Bronchial epithelial cell (primary cell): ENCODE data around the gene SSC5D. TPM values are rescaled to one million over a fixed set of nuclear protein-coding genes. Genes with fewer than 3 reads are reported as not detected.

Experiments
- DNase-seq: peaks from one replicate; pipeline ENCODE4 v3.0.0-alpha.2; 2010; ENCODE audit warnings: low read depth
- FAIRE-seq: peaks from 2 replicates; lab custom pipeline; 2011; peaks lifted over from hg19 to GRCh38; lab: Jason Lieb, UNC
- H3K27me3 ChIP-seq: 2 replicates; pipeline ENCODE4 v1.5.1; 2011; ENCODE audit warnings: low read length; ENCODE audit not compliant: control insufficient read depth, insufficient read depth
- H3K36me3 ChIP-seq: 2 replicates; pipeline ENCODE4 v1.5.1; 2011; ENCODE audit warnings: low read length; ENCODE audit not compliant: control insufficient read depth, insufficient read depth
- H3K4me3 ChIP-seq: 2 replicates; pipeline ENCODE4 v1.5.1; 2011; ENCODE audit warnings: mild to moderate bottlenecking, low read depth, low read length, control low read depth
- total RNA-seq: library from RNA; depleted of rRNA; stranded (reverse); fragments of >200 nt; gene quantifications from 2 replicates; pipeline ENCODE4 v1.2.1, GENCODE V29; 2014
- TF ChIP-seq, protein P1 (sequence below): IDR thresholded peaks from 2 replicates; pipeline ENCODE4 v1.5.1; 2011; ENCODE audit warnings: mild to moderate bottlenecking, moderate library complexity, low read length, control low read depth, inconsistent platforms; ENCODE audit not compliant: insufficient read depth, severe bottlenecking

The SSC5D gene
- total RNA-seq, 1 donor from 2014 or later = under 0.01 TPM

DNA sequence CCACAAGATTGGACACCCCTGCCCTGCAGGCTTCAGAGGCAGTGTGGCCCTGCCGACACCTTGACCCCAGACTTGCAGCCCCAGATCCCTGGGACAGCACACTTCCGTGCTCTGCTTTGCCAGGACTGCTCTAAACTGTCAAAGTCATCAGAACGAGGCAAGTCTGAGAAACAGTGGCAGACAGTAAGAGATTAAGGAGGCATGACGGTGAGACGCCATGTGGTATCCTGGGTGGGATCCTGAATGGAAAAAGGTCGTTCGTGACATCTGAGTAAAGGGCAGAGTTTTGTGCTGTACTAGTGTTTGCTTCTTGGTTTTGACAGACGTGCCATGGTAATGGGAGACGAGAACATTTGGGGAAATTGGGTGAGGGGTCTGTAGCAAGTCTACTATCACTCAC lies 78.6 kb downstream of the SSC5D start:
- TF ChIP-seq, protein P1, sequence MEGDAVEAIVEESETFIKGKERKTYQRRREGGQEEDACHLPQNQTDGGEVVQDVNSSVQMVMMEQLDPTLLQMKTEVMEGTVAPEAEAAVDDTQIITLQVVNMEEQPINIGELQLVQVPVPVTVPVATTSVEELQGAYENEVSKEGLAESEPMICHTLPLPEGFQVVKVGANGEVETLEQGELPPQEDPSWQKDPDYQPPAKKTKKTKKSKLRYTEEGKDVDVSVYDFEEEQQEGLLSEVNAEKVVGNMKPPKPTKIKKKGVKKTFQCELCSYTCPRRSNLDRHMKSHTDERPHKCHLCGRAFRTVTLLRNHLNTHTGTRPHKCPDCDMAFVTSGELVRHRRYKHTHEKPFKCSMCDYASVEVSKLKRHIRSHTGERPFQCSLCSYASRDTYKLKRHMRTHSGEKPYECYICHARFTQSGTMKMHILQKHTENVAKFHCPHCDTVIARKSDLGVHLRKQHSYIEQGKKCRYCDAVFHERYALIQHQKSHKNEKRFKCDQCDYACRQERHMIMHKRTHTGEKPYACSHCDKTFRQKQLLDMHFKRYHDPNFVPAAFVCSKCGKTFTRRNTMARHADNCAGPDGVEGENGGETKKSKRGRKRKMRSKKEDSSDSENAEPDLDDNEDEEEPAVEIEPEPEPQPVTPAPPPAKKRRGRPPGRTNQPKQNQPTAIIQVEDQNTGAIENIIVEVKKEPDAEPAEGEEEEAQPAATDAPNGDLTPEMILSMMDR = no peak
- Histone ChIP-seq H3K27me3 (peaks cover 4% of the 10 kb centered on the region), H3K4me3 (no peak overlapping the region), H3K36me3 (no peaks in the 10 kb centered on the region)
- no peak for DNase-seq
- no peak for FAIRE-seq

DNA sequence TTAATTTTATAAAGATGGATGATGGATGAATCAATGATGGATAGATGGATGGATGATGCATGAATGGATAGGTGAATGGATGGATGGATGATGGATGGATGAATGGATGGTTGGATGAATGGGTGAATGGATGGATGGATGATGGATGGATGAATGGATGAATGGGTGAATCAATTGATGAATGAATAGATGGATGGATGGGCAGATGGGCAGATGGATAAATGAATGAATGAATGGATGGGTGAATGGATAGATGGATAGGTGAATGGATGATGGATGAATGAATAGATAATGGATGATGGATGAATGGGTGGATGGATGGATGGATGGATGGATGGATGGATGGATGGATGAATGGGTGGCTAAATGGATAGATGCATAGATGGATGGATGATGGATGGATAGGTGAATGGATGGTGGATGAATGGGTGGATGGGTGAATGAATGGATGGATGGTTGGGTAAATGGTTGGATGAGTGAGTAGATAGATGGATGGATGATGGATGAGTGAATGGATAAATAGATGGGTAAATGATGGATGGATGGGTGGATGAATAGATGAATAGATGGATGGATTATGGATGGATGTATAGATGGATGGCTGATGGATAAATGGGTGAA lies 79.6 kb downstream of the SSC5D start:
- TF ChIP-seq, protein P1 = no peak
- no peaks in the 10 kb centered on the region for H3K36me3 ChIP-seq
- FAIRE-seq (no peak), DNase-seq (no peak)
- H3K4me3 ChIP-seq = no peak overlapping the region
- H3K27me3 ChIP-seq = peaks cover 4% of the 10 kb centered on the region

Other genes starting within 250 kb of the SSC5D start
- 15.5 and 27.1 TPM in 2 replicates for gene PPP6R1, start 229.4 kb upstream of the SSC5D start, total RNA-seq
- gene HSPBP1, start 208.3 kb upstream of the SSC5D start, total RNA-seq = 37.1 and 41.6 TPM in 2 replicates
- 0.51 and 0.53 TPM in 2 replicates for gene BRSK1, start 204.4 kb upstream of the SSC5D start, total RNA-seq
- not detected in 2 replicates for gene TMEM150B, start 163.1 kb upstream of the SSC5D start, total RNA-seq
- 5.3 and 9.0 TPM in 2 replicates for gene KMT5C, start 148.6 kb upstream of the SSC5D start, total RNA-seq
- 0.26 and 0.64 TPM in 2 replicates for gene COX6B2, start 133.7 kb upstream of the SSC5D start, total RNA-seq
- gene GARIN5B, start 125.2 kb upstream of the SSC5D start, total RNA-seq = not detected in 2 replicates
- 0.64 and 1.3 TPM in 2 replicates for gene IL11, start 118.0 kb upstream of the SSC5D start, total RNA-seq
- gene TMEM190, start 111.6 kb upstream of the SSC5D start, total RNA-seq = not detected in 2 replicates
- 3.1 and 10.0 TPM in 2 replicates for gene TMEM238, start 104.1 kb upstream of the SSC5D start, total RNA-seq
- 348 and 603 TPM in 2 replicates for gene RPL28, start 102.5 kb upstream of the SSC5D start, total RNA-seq
- gene UBE2S, start 80.6 kb upstream of the SSC5D start, total RNA-seq = 38.2 and 50.4 TPM in 2 replicates
- gene SHISA7, start 45.1 kb upstream of the SSC5D start, total RNA-seq = not detected in 2 replicates
- 33.2 and 33.3 TPM in 2 replicates for gene ISOC2, start 26.8 kb upstream of the SSC5D start, total RNA-seq
- gene C19orf85, start 23.7 kb upstream of the SSC5D start, total RNA-seq = not detected in 2 replicates
- gene ZNF628, start 11.8 kb upstream of the SSC5D start, total RNA-seq = 0.79 and 1.0 TPM in 2 replicates
- gene NAT14, start 3.2 kb upstream of the SSC5D start, total RNA-seq = 2.4 and 3.5 TPM in 2 replicates
- gene SBK2, start 48.7 kb downstream of the SSC5D start, total RNA-seq = not detected in 2 replicates
- gene SBK3, start 57.1 kb downstream of the SSC5D start, total RNA-seq = not detected in 2 replicates
- 1.8 and 2.2 TPM in 2 replicates for gene ZNF579, start 92.4 kb downstream of the SSC5D start, total RNA-seq
- gene FIZ1, start 111.1 kb downstream of the SSC5D start, total RNA-seq = 2.1 and 3.5 TPM in 2 replicates
- 18.4 and 19.6 TPM in 2 replicates for gene ZNF524, start 111.9 kb downstream of the SSC5D start, total RNA-seq
- gene ZNF865, start 117.2 kb downstream of the SSC5D start, total RNA-seq = 0.53 and 0.64 TPM in 2 replicates
- gene ZNF784, start 136.1 kb downstream of the SSC5D start, total RNA-seq = 5.0 and 5.1 TPM in 2 replicates
- gene ZNF580, start 152.6 kb downstream of the SSC5D start, total RNA-seq = 2.4 and 2.7 TPM in 2 replicates
- 9.6 and 19.2 TPM in 2 replicates for gene ZNF581, start 155.2 kb downstream of the SSC5D start, total RNA-seq
- gene CCDC106, start 159.8 kb downstream of the SSC5D start, total RNA-seq = 2.6 and 2.9 TPM in 2 replicates
- gene U2AF2, start 166.6 kb downstream of the SSC5D start, total RNA-seq = 121 and 140 TPM in 2 replicates
- gene EPN1, start 186.8 kb downstream of the SSC5D start, total RNA-seq = 28.2 and 80.5 TPM in 2 replicates
- gene NLRP9, start 250.0 kb downstream of the SSC5D start, total RNA-seq = not detected in 2 replicates